ENCODE data around the gene AUTS2. TPM values are rescaled to one million over a fixed set of nuclear protein-coding genes. Genes with fewer than 3 reads are reported as not detected.

Gene AUTS2
- total and polyA plus RNA-seq, 4 donors, result 4.9 to 24.4 (median 7.0) TPM

GRCh38 chr7:70776627-70777101, 1178.4 kb downstream of the AUTS2 start (continued):
- TF ChIP-seq ZBTB33 (IDR thresholded peaks at IDR 0.05), result no peak

GRCh38 chr7:70777251-70777650, 1179.0 kb downstream of the AUTS2 start:
- peaks cover 12 to 47% (median 34%) of the 10 kb centered on the region in 4 donors for H3K36me3 ChIP-seq (ENCODE audit: control insufficient read depth in 4 of 4, insufficient read depth in 3 of 4, low read depth in 1 of 4, low read length in 3 of 4)

GRCh38 chr7:70778585-70778984, 1180.3 kb downstream of the AUTS2 start:
- H3K36me3 ChIP-seq (ENCODE audit: control insufficient read depth in 4 of 4, insufficient read depth in 3 of 4, low read depth in 1 of 4, low read length in 3 of 4), result peaks cover 4 to 49% (median 36%) of the 10 kb centered on the region in 4 donors
- 92% methylated on average over 3 of the region's 3 CpGs for WGBS

More at GRCh38 chr7:70777251-70777650, 1179.0 kb downstream of the AUTS2 start:
- Histone ChIP-seq H3K4me1 (ENCODE audit: control insufficient read depth in 4 of 4, insufficient read depth in 4 of 4, low read length in 3 of 4) (peaks cover 0 to 20% (median 11%) of the 10 kb centered on the region in 4 donors), H3K27me3 (ENCODE audit: control insufficient read depth in 4 of 4, insufficient read depth in 4 of 4, low read length in 3 of 4) (no peaks in the 10 kb centered on the region), H3K27ac (ENCODE audit: low read depth in 1 of 2, low read length in 2 of 2) (no peak overlapping the region), H3K4me3 (ENCODE audit: low read depth in 1 of 3, low read length in 3 of 3) (no peak overlapping the region), H3K9ac (ENCODE audit: low read depth in 1 of 2, low read length in 2 of 2) (no peak overlapping the region), H3K9me3 (ENCODE audit: control insufficient read depth in 4 of 4, low read length in 3 of 4) (no peaks in the 10 kb centered on the region)
- TF ChIP-seq RXRA (IDR thresholded peaks at IDR 0.05) (no peak), CTCF (IDR thresholded peaks at IDR 0.05; ENCODE audit: low read depth, low read length, missing input control) (no peak), YY1 (IDR thresholded peaks at IDR 0.05) (no peak), TAF1 (conservative IDR thresholded peaks at IDR 0.05) (no peak), ZBTB33 (IDR thresholded peaks at IDR 0.05) (no peak), FOXA1 (IDR thresholded peaks at IDR 0.05) (no peak), NR2F2 (IDR thresholded peaks at IDR 0.05) (no peak)
- DNase-seq (ENCODE audit: low spot score), result no peak

More at GRCh38 chr7:70778585-70778984, 1180.3 kb downstream of the AUTS2 start:
- DNase-seq (ENCODE audit: low spot score), result no peak
- Histone ChIP-seq H3K27ac (ENCODE audit: low read depth in 1 of 2, low read length in 2 of 2) (no peak overlapping the region), H3K4me1 (ENCODE audit: control insufficient read depth in 4 of 4, insufficient read depth in 4 of 4, low read length in 3 of 4) (peaks cover 0 to 20% (median 11%) of the 10 kb centered on the region in 4 donors), H3K4me3 (ENCODE audit: low read depth in 1 of 3, low read length in 3 of 3) (no peak overlapping the region), H3K9me3 (ENCODE audit: control insufficient read depth in 4 of 4, low read length in 3 of 4) (no peaks in the 10 kb centered on the region), H3K27me3 (ENCODE audit: control insufficient read depth in 4 of 4, insufficient read depth in 4 of 4, low read length in 3 of 4) (no peaks in the 10 kb centered on the region), H3K9ac (ENCODE audit: low read depth in 1 of 2, low read length in 2 of 2) (no peak overlapping the region)
- TF ChIP-seq HNF4A (conservative IDR thresholded peaks at IDR 0.05), result no peak
- TF ChIP-seq REST (IDR thresholded peaks at IDR 0.05), result no peak
- TF ChIP-seq EGR1 (IDR thresholded peaks at IDR 0.05; ENCODE audit: low read depth in 2 of 2), result no peak
- TF ChIP-seq RAD21 (IDR thresholded peaks at IDR 0.05), result no peak
- TF ChIP-seq NR2F2 (IDR thresholded peaks at IDR 0.05), result no peak
- no peak for TF ChIP-seq YY1 (IDR thresholded peaks at IDR 0.05)
- TF ChIP-seq FOXA2 (IDR thresholded peaks at IDR 0.05), result no peak
- no peak for TF ChIP-seq CTCF (IDR thresholded peaks at IDR 0.05; ENCODE audit: low read depth, low read length, missing input control)
- TF ChIP-seq HNF4G (IDR thresholded peaks at IDR 0.05), result no peak
- no peak for TF ChIP-seq SP1 (IDR thresholded peaks at IDR 0.05)
